ENCODE data around the gene RAP1GAP. TPM values are rescaled to one million over a fixed set of nuclear protein-coding genes. Genes with fewer than 3 reads are reported as not detected.

The RAP1GAP gene
- total and polyA plus RNA-seq, 2 of the 13 experiments (the other 11 are each of a cell fraction or from before 2014, with no cell fraction given): 11.9 to 37.5 TPM

DNA sequence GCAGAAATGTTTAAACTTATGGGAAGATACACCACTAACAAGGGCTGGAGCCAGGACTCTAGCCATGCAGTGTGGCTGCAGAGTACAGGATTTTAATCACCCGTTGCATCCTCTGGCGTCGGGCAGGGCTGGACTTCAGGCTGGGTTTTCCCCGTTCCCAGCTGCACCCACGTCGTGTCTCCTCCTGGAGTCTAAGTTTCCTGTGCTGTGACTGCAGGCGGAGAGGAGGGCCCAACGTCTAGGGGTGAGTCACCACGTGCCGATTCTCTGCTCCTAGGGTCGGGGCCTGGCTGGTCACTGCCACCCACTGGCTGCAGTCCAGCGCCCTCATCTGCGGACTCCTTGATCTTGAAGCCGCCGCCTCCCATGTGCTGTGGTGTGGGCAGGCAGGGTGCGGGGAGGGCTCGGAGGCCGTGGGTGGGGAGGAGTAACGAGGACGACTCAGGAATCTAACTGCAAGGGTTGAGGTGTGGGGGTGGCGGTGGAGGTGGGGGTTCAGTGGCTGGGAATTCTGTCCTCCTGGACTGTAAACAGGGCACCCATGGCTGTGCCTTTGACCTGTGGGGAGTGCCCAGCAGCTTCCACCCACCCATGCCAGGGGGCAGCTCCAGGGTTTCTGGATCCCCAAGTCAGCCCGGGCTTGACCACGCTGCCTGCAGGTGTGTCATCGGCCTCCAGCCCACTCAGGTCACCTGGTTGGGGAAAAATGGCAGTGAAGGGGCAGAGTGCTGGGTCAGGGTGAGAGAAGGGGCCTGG lies 82.1 kb downstream of the RAP1GAP start (continued):
- TF ChIP-seq, protein P1, sequence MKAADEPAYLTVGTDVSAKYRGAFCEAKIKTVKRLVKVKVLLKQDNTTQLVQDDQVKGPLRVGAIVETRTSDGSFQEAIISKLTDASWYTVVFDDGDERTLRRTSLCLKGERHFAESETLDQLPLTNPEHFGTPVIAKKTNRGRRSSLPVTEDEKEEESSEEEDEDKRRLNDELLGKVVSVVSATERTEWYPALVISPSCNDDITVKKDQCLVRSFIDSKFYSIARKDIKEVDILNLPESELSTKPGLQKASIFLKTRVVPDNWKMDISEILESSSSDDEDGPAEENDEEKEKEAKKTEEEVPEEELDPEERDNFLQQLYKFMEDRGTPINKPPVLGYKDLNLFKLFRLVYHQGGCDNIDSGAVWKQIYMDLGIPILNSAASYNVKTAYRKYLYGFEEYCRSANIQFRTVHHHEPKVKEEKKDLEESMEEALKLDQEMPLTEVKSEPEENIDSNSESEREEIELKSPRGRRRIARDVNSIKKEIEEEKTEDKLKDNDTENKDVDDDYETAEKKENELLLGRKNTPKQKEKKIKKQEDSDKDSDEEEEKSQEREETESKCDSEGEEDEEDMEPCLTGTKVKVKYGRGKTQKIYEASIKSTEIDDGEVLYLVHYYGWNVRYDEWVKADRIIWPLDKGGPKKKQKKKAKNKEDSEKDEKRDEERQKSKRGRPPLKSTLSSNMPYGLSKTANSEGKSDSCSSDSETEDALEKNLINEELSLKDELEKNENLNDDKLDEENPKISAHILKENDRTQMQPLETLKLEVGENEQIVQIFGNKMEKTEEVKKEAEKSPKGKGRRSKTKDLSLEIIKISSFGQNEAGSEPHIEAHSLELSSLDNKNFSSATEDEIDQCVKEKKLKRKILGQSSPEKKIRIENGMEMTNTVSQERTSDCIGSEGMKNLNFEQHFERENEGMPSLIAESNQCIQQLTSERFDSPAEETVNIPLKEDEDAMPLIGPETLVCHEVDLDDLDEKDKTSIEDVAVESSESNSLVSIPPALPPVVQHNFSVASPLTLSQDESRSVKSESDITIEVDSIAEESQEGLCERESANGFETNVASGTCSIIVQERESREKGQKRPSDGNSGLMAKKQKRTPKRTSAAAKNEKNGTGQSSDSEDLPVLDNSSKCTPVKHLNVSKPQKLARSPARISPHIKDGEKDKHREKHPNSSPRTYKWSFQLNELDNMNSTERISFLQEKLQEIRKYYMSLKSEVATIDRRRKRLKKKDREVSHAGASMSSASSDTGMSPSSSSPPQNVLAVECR (CRISPR knock-in tag; IDR thresholded peaks at IDR 0.05; ENCODE audit: borderline replicate concordance): 0 out of 2 replicates have a peak, but pooled peaks have one; percentile 24
- TF ChIP-seq ZSCAN29 (CRISPR knock-in tag; conservative IDR thresholded peaks at IDR 0.05): no peak
- TF ChIP-seq CREB1 (IDR thresholded peaks at IDR 0.05): no peak
- TF ChIP-seq CREB1 (CRISPR knock-in tag; IDR thresholded peaks at IDR 0.05): no peak
- TF ChIP-seq TCF7 (IDR thresholded peaks at IDR 0.05; ENCODE audit: low read depth): peak; percentile 67
- TF ChIP-seq, protein P2, sequence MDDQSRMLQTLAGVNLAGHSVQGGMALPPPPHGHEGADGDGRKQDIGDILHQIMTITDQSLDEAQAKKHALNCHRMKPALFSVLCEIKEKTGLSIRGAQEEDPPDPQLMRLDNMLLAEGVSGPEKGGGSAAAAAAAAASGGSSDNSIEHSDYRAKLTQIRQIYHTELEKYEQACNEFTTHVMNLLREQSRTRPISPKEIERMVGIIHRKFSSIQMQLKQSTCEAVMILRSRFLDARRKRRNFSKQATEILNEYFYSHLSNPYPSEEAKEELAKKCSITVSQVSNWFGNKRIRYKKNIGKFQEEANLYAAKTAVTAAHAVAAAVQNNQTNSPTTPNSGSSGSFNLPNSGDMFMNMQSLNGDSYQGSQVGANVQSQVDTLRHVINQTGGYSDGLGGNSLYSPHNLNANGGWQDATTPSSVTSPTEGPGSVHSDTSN (CRISPR knock-in tag; IDR thresholded peaks at IDR 0.05; ENCODE audit: borderline replicate concordance): no peak
- TF ChIP-seq, protein P3, sequence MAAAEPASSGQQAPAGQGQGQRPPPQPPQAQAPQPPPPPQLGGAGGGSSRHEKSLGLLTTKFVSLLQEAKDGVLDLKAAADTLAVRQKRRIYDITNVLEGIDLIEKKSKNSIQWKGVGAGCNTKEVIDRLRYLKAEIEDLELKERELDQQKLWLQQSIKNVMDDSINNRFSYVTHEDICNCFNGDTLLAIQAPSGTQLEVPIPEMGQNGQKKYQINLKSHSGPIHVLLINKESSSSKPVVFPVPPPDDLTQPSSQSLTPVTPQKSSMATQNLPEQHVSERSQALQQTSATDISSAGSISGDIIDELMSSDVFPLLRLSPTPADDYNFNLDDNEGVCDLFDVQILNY (CRISPR knock-in tag; conservative IDR thresholded peaks at IDR 0.05): no peak
- TF ChIP-seq, protein P4, sequence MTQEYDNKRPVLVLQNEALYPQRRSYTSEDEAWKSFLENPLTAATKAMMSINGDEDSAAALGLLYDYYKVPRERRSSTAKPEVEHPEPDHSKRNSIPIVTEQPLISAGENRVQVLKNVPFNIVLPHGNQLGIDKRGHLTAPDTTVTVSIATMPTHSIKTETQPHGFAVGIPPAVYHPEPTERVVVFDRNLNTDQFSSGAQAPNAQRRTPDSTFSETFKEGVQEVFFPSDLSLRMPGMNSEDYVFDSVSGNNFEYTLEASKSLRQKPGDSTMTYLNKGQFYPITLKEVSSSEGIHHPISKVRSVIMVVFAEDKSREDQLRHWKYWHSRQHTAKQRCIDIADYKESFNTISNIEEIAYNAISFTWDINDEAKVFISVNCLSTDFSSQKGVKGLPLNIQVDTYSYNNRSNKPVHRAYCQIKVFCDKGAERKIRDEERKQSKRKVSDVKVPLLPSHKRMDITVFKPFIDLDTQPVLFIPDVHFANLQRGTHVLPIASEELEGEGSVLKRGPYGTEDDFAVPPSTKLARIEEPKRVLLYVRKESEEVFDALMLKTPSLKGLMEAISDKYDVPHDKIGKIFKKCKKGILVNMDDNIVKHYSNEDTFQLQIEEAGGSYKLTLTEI (CRISPR knock-in tag; conservative IDR thresholded peaks at IDR 0.05): no peak
- peak; percentile 78; the same call in 1 of the 2 replicates for TF ChIP-seq JUN (CRISPR knock-in tag; IDR thresholded peaks at IDR 0.05)
- TF ChIP-seq HNRNPL (IDR thresholded peaks at IDR 0.05; ENCODE audit: low read depth, low read length): peak; percentile 91; the same call in 1 of the 2 replicates
- no peak for TF ChIP-seq ZFP1 (CRISPR knock-in tag; IDR thresholded peaks at IDR 0.05)
- no peak for TF ChIP-seq PHB2 (IDR thresholded peaks at IDR 0.05; ENCODE audit: partially characterized antibody)
- TF ChIP-seq ZNF354B (CRISPR knock-in tag; IDR thresholded peaks at IDR 0.05): no peak
- TF ChIP-seq, protein P5, sequence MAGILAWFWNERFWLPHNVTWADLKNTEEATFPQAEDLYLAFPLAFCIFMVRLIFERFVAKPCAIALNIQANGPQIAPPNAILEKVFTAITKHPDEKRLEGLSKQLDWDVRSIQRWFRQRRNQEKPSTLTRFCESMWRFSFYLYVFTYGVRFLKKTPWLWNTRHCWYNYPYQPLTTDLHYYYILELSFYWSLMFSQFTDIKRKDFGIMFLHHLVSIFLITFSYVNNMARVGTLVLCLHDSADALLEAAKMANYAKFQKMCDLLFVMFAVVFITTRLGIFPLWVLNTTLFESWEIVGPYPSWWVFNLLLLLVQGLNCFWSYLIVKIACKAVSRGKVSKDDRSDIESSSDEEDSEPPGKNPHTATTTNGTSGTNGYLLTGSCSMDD (CRISPR knock-in tag; IDR thresholded peaks at IDR 0.05): no peak
- peak; percentile 37; the same call in 1 of the 2 replicates for TF ChIP-seq KDM5B (CRISPR knock-in tag; IDR thresholded peaks at IDR 0.05; ENCODE audit: borderline replicate concordance)
- TF ChIP-seq ZBTB7B (CRISPR knock-in tag; IDR thresholded peaks at IDR 0.05): peak; percentile 36; the same call in 1 of the 2 replicates
- TF ChIP-seq ZNF772 (CRISPR knock-in tag; IDR thresholded peaks at IDR 0.05): 0 out of 2 replicates have a peak, but pooled peaks have one; percentile 28
- 0 out of 2 replicates have a peak, but pooled peaks have one; percentile 25 for TF ChIP-seq NFYC (CRISPR knock-in tag; IDR thresholded peaks at IDR 0.05)
- TF ChIP-seq, protein P6, sequence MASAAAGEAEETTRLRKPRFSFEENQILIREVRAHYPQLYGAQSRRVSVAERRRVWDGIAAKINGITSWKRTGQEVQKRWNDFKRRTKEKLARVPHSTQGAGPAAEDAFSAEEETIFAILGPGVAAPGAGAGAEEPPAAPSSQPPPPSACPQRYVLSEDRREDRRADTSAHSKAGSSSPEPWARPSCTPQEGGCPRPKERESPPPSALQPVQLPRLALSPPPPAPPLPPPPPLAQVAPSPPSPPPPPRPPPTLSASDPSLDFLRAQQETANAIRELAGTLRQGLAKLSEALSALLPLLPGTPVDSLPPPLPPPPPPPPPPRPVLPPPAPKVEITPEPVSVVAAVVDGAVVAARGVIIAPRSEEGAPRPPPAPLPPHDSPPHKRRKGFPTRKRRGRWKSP (CRISPR knock-in tag; IDR thresholded peaks at IDR 0.05): no peak

All from HepG2 (cell line).